Left lung (tissue), 10 donors: ENCODE data around the gene UCKL1. TPM values are rescaled to one million over a fixed set of nuclear protein-coding genes. Genes with fewer than 3 reads are reported as not detected.

ENCODE experiments used
- ATAC-seq: fragments of 200-7000 bp; cut with Tn5 transposase; one replicate; pipeline ENCODE4 v1.9.1; 2020; ENCODE audit warnings: moderate library complexity
- DNase-seq, 4 donors: peaks; one replicate each; pipeline ENCODE4 v3.0.0-alpha.2; 2013 to 2020
- H3K27ac ChIP-seq, 2 donors: fragments of 200-600 bp; sonication (generic) in 1 of 2; one replicate each; pipeline versions ENCODE4 v1.5.0 to v1.8.0; 2020 to 2021
- H3K27me3 ChIP-seq, 2 donors: fragments of 200-600 bp; sonication (generic) in 1 of 2; one replicate each; pipeline versions ENCODE4 v1.5.0 to v1.8.0; 2020 to 2021
- H3K36me3 ChIP-seq, 2 donors: fragments of 200-600 bp; sonication (generic) in 1 of 2; one replicate each; pipeline versions ENCODE4 v1.5.0 to v1.8.0; 2020 to 2021
- H3K4me1 ChIP-seq, 2 donors: fragments of 200-600 bp; one replicate each; pipeline ENCODE4 v1.8.0; 2021
- H3K4me3 ChIP-seq, 2 donors: fragments of 200-600 bp; sonication (generic) in 1 of 2; one replicate each; pipeline versions ENCODE4 v1.5.0 to v1.8.0; 2020 to 2021; ENCODE audit warnings: mild to moderate bottlenecking in 1 of 2
- H3K9me3 ChIP-seq, 2 donors: fragments of 200-600 bp; sonication (generic) in 1 of 2; one replicate each; pipeline versions ENCODE4 v1.5.0 to v1.8.0; 2020 to 2021
- intact Hi-C, 2 donors: fragments of 100-400 bp; cut with DNase I; formaldehyde crosslinking; loops; one replicate each; pipeline versions ENCODE4 v1.11.2 to v1.14.2; 2022
- polyA plus RNA-seq, 6 donors: library from polyadenylated mRNA; unstranded; fragments of 120-200 nt; gene quantifications; one replicate each; pipeline ENCODE4 v1.2.1, GENCODE V29; 2013; ENCODE audit not compliant: insufficient read length in 6 of 6
- total RNA-seq, 2 donors: library from RNA; stranded (reverse); fragmentation: NEBNext Ultra II Directional; extraction: Animal tissue kit (Norgen Biotek cat#: 25700); gene quantifications; one replicate each; pipeline ENCODE4 v1.2.1, GENCODE V29; 2021
- TF ChIP-seq, protein P1 (sequence below), 2 donors: fragments of 200-600 bp; sonication (generic) in 1 of 2; IDR thresholded peaks; one replicate each; pipeline versions ENCODE4 v1.5.0 to v1.8.0; 2021; ENCODE audit warnings: antibody characterized with exemption in 2 of 2
- donor health status: DM: no; HTN: yes; CAD: no.
- donor health status: DM: no; HTN: no; CAD: no.

UCKL1 gene
- total and polyA plus RNA-seq, 8 donors: 26.7 to 68.8 (median 53.2) TPM

DNA sequence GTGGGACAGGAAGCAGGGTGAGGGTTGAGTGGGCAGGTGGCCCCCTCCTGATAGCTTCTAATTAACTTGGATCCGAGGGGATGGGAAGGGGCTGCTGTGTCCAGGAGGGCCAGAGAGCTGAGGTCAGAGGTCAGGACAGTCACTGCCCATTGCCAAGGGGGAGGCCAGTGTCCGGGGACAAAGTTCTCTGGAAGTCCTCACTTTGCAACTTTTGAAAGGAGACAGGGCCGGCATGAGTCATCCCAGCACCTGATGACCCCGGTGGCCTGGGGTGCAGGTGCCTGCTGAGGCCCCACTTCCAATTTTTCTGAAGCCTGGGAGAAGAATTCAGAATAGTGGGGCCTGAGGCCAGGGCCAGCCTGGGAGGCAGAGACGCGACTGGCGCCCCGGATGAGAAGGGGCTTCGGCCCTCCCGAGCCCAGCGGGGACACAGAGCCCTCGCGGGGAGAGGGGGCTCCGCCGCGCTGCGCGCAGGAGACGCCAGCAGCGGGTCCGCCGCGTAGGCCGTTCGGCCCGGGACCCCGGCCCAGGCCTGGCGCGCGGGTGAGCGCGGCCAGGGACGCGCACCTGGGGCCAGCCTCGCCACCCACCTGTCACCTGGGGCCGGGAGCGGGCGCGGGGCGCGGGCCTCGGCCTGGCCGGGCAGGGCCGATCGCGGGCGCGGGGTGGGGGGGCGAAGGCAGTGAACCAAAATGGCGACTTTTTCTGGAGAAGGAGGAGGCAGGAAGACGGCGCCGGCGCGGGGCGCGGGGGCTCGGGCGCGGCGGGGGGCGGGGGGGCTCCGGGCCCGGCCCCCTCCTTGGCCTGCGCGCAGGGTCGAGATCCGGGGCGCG is 12.9 kb upstream of the UCKL1 start:
- H3K9me3 ChIP-seq: no peaks in the 10 kb centered on the region
- ATAC-seq (no peak), DNase-seq (peak in 1 of 4 donors; percentile 81)
- H3K27ac ChIP-seq: peak overlapping the region in 1 of 2 donors; percentile 37
- intact Hi-C loops: no loop called here
- peaks cover 0 to 6% of the 10 kb centered on the region in 2 donors for H3K27me3 ChIP-seq
- H3K4me3 ChIP-seq: peak overlapping the region; percentile 53 to 54
- peaks cover 0 to 23% of the 10 kb centered on the region in 2 donors for H3K36me3 ChIP-seq
- TF ChIP-seq, protein P1, sequence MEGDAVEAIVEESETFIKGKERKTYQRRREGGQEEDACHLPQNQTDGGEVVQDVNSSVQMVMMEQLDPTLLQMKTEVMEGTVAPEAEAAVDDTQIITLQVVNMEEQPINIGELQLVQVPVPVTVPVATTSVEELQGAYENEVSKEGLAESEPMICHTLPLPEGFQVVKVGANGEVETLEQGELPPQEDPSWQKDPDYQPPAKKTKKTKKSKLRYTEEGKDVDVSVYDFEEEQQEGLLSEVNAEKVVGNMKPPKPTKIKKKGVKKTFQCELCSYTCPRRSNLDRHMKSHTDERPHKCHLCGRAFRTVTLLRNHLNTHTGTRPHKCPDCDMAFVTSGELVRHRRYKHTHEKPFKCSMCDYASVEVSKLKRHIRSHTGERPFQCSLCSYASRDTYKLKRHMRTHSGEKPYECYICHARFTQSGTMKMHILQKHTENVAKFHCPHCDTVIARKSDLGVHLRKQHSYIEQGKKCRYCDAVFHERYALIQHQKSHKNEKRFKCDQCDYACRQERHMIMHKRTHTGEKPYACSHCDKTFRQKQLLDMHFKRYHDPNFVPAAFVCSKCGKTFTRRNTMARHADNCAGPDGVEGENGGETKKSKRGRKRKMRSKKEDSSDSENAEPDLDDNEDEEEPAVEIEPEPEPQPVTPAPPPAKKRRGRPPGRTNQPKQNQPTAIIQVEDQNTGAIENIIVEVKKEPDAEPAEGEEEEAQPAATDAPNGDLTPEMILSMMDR (IDR thresholded peaks at IDR 0.05): no peak
- H3K4me1 ChIP-seq: peaks cover 19 to 28% of the 10 kb centered on the region in 2 donors

DNA sequence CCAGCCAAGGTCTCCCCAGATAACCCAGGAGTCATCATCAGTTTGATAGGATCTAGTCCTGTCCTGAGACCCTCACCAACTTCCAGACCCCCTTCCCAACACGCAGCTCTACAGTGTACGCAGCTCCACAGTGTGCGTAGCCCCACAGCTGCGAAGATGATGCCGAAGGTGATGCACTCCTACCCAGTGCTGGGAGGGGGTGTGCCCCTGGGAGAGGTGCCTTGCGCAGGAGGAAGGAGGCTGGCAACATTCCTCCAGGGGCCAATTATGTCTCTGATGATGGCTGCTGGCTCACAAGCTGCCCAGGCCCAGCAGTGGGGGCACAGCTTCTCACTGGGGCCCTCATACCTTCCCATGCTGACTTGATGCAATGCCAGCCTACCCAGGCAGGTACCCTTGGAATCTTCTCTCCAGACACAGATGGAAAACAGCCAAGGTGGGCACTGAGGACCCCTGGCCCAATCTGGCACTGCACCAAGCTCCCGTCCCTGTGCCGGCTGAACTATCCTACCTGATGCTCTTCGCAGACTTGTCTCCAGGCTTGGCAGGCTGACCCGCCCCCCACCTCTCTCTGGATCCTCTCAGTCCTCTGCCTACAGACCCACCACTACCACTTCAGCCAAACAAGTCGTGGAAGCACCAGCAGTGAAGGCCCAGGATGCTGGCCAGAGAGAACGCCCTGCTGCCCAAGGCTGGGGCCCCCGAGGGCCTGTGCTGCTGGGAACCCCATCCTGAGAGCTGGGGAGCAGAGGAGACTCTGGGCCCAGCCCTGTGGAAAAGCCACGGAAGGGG is 12.1 kb upstream of the UCKL1 start:
- peak overlapping the region in 1 of 2 donors; percentile 37 for H3K27ac ChIP-seq
- intact Hi-C loops: no loop called here
- H3K36me3 ChIP-seq: peaks cover 0 to 31% of the 10 kb centered on the region in 2 donors
- peak overlapping the region; percentile 53 to 54 for H3K4me3 ChIP-seq
- H3K27me3 ChIP-seq: peaks cover 0 to 6% of the 10 kb centered on the region in 2 donors
- DNase-seq (peak in 1 of 4 donors; percentile 58), ATAC-seq (no peak)
- TF ChIP-seq, protein P1 (IDR thresholded peaks at IDR 0.05): no peak
- no peaks in the 10 kb centered on the region for H3K9me3 ChIP-seq
- peaks cover 13 to 28% of the 10 kb centered on the region in 2 donors for H3K4me1 ChIP-seq

DNA sequence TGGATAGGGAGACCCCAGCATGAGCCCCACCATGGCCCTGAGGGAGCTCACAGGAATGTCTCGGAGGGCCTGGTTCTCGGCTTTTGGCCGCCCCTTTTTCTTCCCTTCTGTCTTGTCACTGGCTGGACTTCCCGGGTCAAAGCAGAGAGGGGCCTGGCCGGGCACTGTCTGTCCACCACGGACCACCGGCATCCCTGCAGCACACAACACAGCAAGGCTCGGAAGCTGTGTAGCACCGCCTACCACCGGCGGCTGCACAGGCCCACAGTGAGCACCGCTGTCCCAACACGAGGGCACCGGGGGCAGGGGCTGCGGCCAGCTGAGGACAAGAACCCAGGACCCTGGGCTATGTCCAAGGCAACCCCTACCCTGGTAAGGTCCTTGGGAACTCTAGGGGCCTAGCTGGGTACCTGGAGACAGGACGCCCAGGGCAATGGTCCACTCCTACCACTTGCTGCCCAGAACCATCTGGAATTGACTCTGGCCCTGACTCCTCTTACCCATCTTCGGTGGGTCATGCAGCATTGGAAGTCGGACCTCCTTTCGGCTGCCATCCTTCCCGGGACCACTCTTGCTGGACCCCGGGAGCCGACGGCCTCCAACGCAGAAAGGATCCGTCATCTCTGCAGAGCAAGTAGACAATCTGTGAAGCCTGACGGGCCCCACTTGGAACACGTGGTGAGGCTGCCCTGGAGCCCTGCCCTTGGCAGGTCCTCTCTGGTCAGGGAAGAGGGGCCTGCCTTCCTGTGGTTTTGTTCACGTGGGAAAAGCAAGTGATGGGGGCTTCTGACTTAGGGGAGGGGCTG is 11.3 kb upstream of the UCKL1 start:
- Histone ChIP-seq H3K4me1 (peaks cover 13 to 26% of the 10 kb centered on the region in 2 donors), H3K36me3 (peaks cover 0 to 39% of the 10 kb centered on the region in 2 donors), H3K9me3 (no peaks in the 10 kb centered on the region), H3K27ac (no peak overlapping the region), H3K4me3 (no peak overlapping the region), H3K27me3 (peaks cover 0 to 6% of the 10 kb centered on the region in 2 donors)
- DNase-seq (peak in 1 of 4 donors; percentile 72), ATAC-seq (no peak)
- intact Hi-C loops: no loop called here
- TF ChIP-seq, protein P1 (IDR thresholded peaks at IDR 0.05): no peak

DNA sequence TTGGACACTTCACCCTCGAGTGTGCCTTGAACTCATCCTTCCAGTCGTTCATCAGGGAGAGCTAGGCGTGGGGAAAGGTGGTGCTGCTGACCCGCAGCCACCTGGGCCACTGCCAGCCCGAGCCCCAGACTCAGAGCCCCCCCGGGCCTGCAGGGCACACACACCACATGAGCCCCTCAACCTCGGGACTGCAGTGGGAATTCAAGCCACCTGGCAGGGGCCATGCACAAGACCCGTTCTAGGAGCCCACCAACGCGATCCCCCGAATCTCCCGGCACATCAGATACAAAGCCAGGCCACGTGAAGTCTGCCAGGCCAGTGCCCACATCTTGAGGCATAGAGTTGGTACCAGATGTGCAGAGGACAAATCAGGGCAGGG is 10.7 kb upstream of the UCKL1 start:
- intact Hi-C loops: no loop called here
- Histone ChIP-seq H3K9me3 (no peaks in the 10 kb centered on the region), H3K4me3 (no peak overlapping the region), H3K36me3 (peaks cover 0 to 45% of the 10 kb centered on the region in 2 donors), H3K27me3 (peaks cover 0 to 6% of the 10 kb centered on the region in 2 donors), H3K4me1 (peaks cover 13 to 21% of the 10 kb centered on the region in 2 donors), H3K27ac (no peak overlapping the region)
- DNase-seq: peak in 1 of 4 donors; percentile 54
- TF ChIP-seq, protein P1 (IDR thresholded peaks at IDR 0.05): no peak
- ATAC-seq: no peak
